Ovary (tissue), 3 donors: ENCODE measurements around the gene ANTXRL.

Experiments used
- CTCF ChIP-seq, 3 donors: fragments of 450-650 bp in 2 of 3; fragments of 200-600 bp in 1 of 3; IDR thresholded peaks; one replicate each; pipeline versions ENCODE4 v1.5.1 to v1.8.0; 2016 to 2022; ENCODE audit warnings: antibody characterized with exemption in 3 of 3, mild to moderate bottlenecking in 1 of 3
- POLR2A ChIP-seq: fragments of 450-650 bp; IDR thresholded peaks from one replicate; pipeline ENCODE4 v1.6.1; 2017; ENCODE audit warnings: antibody characterized with exemption, mild to moderate bottlenecking, moderate library complexity
- donor health status: DM: no; HTN: no; CAD: no.

DNA sequence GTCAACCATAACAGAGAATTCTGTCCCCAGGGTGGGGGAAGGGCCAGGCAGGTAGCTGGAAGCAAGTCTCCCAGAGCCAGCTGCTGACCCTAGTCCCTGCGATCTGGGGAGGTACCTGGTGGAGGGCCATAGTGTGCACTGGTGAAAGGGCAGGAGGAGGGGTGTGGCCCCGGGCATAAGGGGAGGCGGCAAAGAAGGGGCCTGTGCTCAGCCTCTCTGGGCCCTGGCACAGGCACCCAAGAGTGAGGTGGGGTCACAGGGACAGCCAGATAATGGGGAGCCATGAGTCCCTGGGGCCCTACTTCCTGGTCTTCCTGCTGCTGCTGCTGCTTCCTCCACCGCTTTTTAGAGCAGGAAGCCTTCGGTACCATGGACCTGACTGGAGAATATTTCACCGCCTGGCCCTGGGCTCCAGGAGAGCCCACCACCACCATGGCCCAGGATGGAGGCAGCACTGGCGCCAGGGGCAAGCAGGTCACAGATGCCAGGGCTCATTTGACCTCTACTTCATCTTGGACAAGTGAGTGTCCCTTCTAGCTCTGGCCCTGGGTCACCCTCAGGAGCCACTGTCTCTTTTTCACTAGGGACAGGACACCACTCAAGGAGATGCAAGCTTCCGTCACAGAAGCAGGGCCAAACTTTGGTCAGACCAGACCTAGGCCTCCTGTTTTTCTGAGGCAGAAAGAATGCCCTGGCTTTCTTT, at the start of gene ANTXRL:
- TF ChIP-seq CTCF (IDR thresholded peaks at IDR 0.05) (no peak), POLR2A (no peak)
